Measurements from ENCODE around the gene KIF22.

The KIF22 gene

GRCh38 chr16:29814592-29814991, 24.0 kb downstream of the KIF22 start:
- H3K4me3 ChIP-seq (ENCODE audit: low read length) = no peak overlapping the region

GRCh38 chr16:29815032-29815721, 24.6 kb downstream of the KIF22 start:
- peak overlapping the region; percentile 93 for H3K4me3 ChIP-seq (ENCODE audit: low read length)
- TF ChIP-seq CTCF (IDR thresholded peaks at IDR 0.05; ENCODE audit: insufficient read depth, low read depth, low read length, missing control alignments) = no peak
- DNase-seq (ENCODE audit: low read depth) = no peak

More at GRCh38 chr16:29814592-29814991, 24.0 kb downstream of the KIF22 start:
- no peak for TF ChIP-seq CTCF (IDR thresholded peaks at IDR 0.05; ENCODE audit: insufficient read depth, low read depth, low read length, missing control alignments)
- DNase-seq (ENCODE audit: low read depth) = no peak

- DNase-seq (ENCODE audit: low read depth) = peak; percentile 100
- peak; percentile 80 for TF ChIP-seq CTCF (IDR thresholded peaks at IDR 0.05; ENCODE audit: insufficient read depth, low read depth, low read length, missing control alignments)
- peak within 1 kb of the TSS; percentile 93 for H3K4me3 ChIP-seq (ENCODE audit: low read length)
Observed at GRCh38 chr16:29815793-29816693, 25.5 kb downstream of the KIF22 start, which contains the start of gene PAGR1. PAGR1 (plus strand) TSS chr16:29816152; CDS start chr16:29816526, 374 bp downstream.

GRCh38 chr16:29816694-29817441, 26.3 kb downstream of the KIF22 start:
- DNase-seq (ENCODE audit: low read depth) = peak; percentile 55
- peak overlapping the region; percentile 93 for H3K4me3 ChIP-seq (ENCODE audit: low read length)
- TF ChIP-seq CTCF (IDR thresholded peaks at IDR 0.05; ENCODE audit: insufficient read depth, low read depth, low read length, missing control alignments) = no peak

- no peak for TF ChIP-seq CTCF (IDR thresholded peaks at IDR 0.05; ENCODE audit: insufficient read depth, low read depth, low read length, missing control alignments)
- DNase-seq (ENCODE audit: low read depth) = peak; percentile 31
- H3K4me3 ChIP-seq (ENCODE audit: low read length) = no peak overlapping the region
Observed at GRCh38 chr16:29818082-29818481, 27.5 kb downstream of the KIF22 start.

GRCh38 chr16:29819506-29819905, 29.0 kb downstream of the KIF22 start:
- H3K4me3 ChIP-seq (ENCODE audit: low read length) = peak overlapping the region; percentile 92
- DNase-seq (ENCODE audit: low read depth) = peak; percentile 44
- TF ChIP-seq CTCF (IDR thresholded peaks at IDR 0.05; ENCODE audit: insufficient read depth, low read depth, low read length, missing control alignments) = peak; percentile 43
